WTC11 (cell line): ENCODE results near the gene SPATA19. TPM values are rescaled to one million over a fixed set of nuclear protein-coding genes. Genes with fewer than 3 reads are reported as not detected.

Source experiments
- ATAC-seq: fragments of 200-7000 bp; cut with Tn5 transposase; 2 replicates; pipeline ENCODE4 v1.10.0; 2021; ENCODE audit warnings: mild to moderate bottlenecking, moderate library complexity
- CTCF ChIA-PET: fragments of 300-600 bp; sonication (Branson Sonifier 250); formaldehyde crosslinking; loops from one replicate; lab custom pipeline; 2021; ENCODE audit warnings: antibody characterized with exemption; lab: Charles Lee
- POLR2A ChIA-PET: fragments of 350-600 bp; sonication (Branson Sonifier 250); formaldehyde crosslinking; loops from one replicate; lab custom pipeline; 2021; ENCODE audit warnings: antibody characterized with exemption; lab: Charles Lee
- DNase-seq: peaks from one replicate; pipeline ENCODE4 v3.0.0; 2021; ENCODE audit warnings: low spot score
- H3K27ac Mint-ChIP-seq: 2 replicates; pipeline ENCODE4 v1.8.0; 2021; ENCODE audit warnings: mixed read lengths
- H3K27me3 Mint-ChIP-seq: 2 replicates; pipeline ENCODE4 v1.8.0; 2021; ENCODE audit warnings: low read depth, mild to moderate bottlenecking, moderate library complexity, mixed read lengths
- H3K36me3 Mint-ChIP-seq: 2 replicates; pipeline ENCODE4 v1.8.0; 2021; ENCODE audit warnings: mixed read lengths
- H3K4me1 Mint-ChIP-seq: 2 replicates; pipeline ENCODE4 v1.8.0; 2022; ENCODE audit warnings: mixed read lengths
- H3K4me3 Mint-ChIP-seq: 2 replicates; pipeline ENCODE4 v1.8.0; 2021; ENCODE audit warnings: mild to moderate bottlenecking, moderate library complexity, mixed read lengths
- H3K9me3 Mint-ChIP-seq: 2 replicates; pipeline ENCODE4 v1.8.0; 2021; ENCODE audit warnings: mixed read lengths
- ATF1 ChIP-seq: sonication (generic); formaldehyde crosslinking; IDR thresholded peaks from 2 replicates; pipeline ENCODE4 v1.8.1; 2023; ENCODE audit warnings: mild to moderate bottlenecking, moderate library complexity, missing genetic modification reagents
- ATF2 ChIP-seq: sonication (generic); formaldehyde crosslinking; IDR thresholded peaks from 2 replicates; pipeline ENCODE4 v1.8.1; 2022; ENCODE audit warnings: low read depth, missing genetic modification reagents, borderline replicate concordance
- CREM ChIP-seq: sonication (generic); formaldehyde crosslinking; IDR thresholded peaks from 2 replicates; pipeline ENCODE4 v1.8.1; 2022; ENCODE audit warnings: mild to moderate bottlenecking, missing genetic modification reagents, moderate library complexity
- ELF4 ChIP-seq: sonication (generic); formaldehyde crosslinking; IDR thresholded peaks from 2 replicates; pipeline ENCODE4 v1.8.1; 2022; ENCODE audit warnings: low read depth, mild to moderate bottlenecking, moderate library complexity, missing genetic modification reagents
- FOXJ3 ChIP-seq: sonication (generic); formaldehyde crosslinking; IDR thresholded peaks from 2 replicates; pipeline ENCODE4 v1.9.0; 2021; ENCODE audit warnings: missing genetic modification reagents, mild to moderate bottlenecking, borderline replicate concordance
- GTF2I ChIP-seq: fragments of 250-450 bp; sonication (Bioruptor Pico); conservative IDR thresholded peaks from 2 replicates; pipeline ENCODE4 v1.4.0; 2021; ENCODE audit warnings: mild to moderate bottlenecking
- MAX ChIP-seq: sonication (generic); formaldehyde crosslinking; IDR thresholded peaks from 2 replicates; pipeline ENCODE4 v1.8.0; 2022; ENCODE audit warnings: mild to moderate bottlenecking, missing genetic modification reagents
- PREB ChIP-seq: sonication (generic); formaldehyde crosslinking; IDR thresholded peaks from 2 replicates; pipeline ENCODE4 v1.8.1; 2022; ENCODE audit warnings: mild to moderate bottlenecking, missing genetic modification reagents, moderate library complexity, borderline replicate concordance
- RORB ChIP-seq: fragments of 250-450 bp; sonication (Bioruptor Pico); IDR thresholded peaks from 2 replicates; pipeline ENCODE4 v1.9.0; 2021; ENCODE audit warnings: mild to moderate bottlenecking
- SMAD3 ChIP-seq: sonication (generic); formaldehyde crosslinking; IDR thresholded peaks from 2 replicates; pipeline ENCODE4 v1.8.0; 2022; ENCODE audit warnings: missing genetic modification reagents, mild to moderate bottlenecking, borderline replicate concordance
- TEAD1 ChIP-seq: sonication (generic); formaldehyde crosslinking; IDR thresholded peaks from 2 replicates; pipeline ENCODE4 v1.8.0; 2022; ENCODE audit warnings: mild to moderate bottlenecking, missing genetic modification reagents
- USF1 ChIP-seq: sonication (generic); formaldehyde crosslinking; IDR thresholded peaks from 2 replicates; pipeline ENCODE4 v1.8.0; 2022; ENCODE audit warnings: mild to moderate bottlenecking, missing genetic modification reagents
- USF2 ChIP-seq: sonication (generic); formaldehyde crosslinking; IDR thresholded peaks from 2 replicates; pipeline ENCODE4 v1.8.1; 2023; ENCODE audit warnings: mild to moderate bottlenecking, missing genetic modification reagents, moderate library complexity
- ZMAT4 ChIP-seq: fragments of 250-450 bp; sonication (Bioruptor Pico); IDR thresholded peaks from 2 replicates; pipeline ENCODE4 v1.9.0; 2021; ENCODE audit warnings: mild to moderate bottlenecking
- ZNF232 ChIP-seq: sonication (generic); formaldehyde crosslinking; IDR thresholded peaks from 2 replicates; pipeline ENCODE4 v1.8.0; 2022; ENCODE audit warnings: mild to moderate bottlenecking, missing genetic modification reagents
- ZNF263 ChIP-seq: sonication (generic); formaldehyde crosslinking; IDR thresholded peaks from 2 replicates; pipeline ENCODE4 v1.8.1; 2022; ENCODE audit warnings: low read depth, mild to moderate bottlenecking, moderate library complexity, missing genetic modification reagents
- ZNF281 ChIP-seq: sonication (generic); formaldehyde crosslinking; IDR thresholded peaks from 2 replicates; pipeline ENCODE4 v1.8.0; 2023; ENCODE audit warnings: mild to moderate bottlenecking, missing genetic modification reagents
- ZNF512 ChIP-seq: sonication (generic); formaldehyde crosslinking; IDR thresholded peaks from 2 replicates; pipeline ENCODE4 v1.8.1; 2022; ENCODE audit warnings: missing genetic modification reagents, borderline replicate concordance
- total RNA-seq: library from RNA; stranded (reverse); gene quantifications from 3 replicates; pipeline ENCODE4 v1.2.3, GENCODE V29; 2021

SPATA19 gene
- total RNA-seq, 1 experiment from 2014 or later, result not detected

- Mint-ChIP-seq H3K36me3 (no peaks in the 10 kb centered on the region), H3K9me3 (peaks cover 17% of the 10 kb centered on the region), H3K4me1 (no peaks in the 10 kb centered on the region), H3K27ac (no peak overlapping the region), H3K27me3 (peaks cover 5% of the 10 kb centered on the region; the same call in 1 of the 2 replicates), H3K4me3 (no peak overlapping the region)
- ChIA-PET CTCF (interaction anchor here (0.9 to 2.6 kb wide), 7 partner anchors 8 to 764 kb away, joined by 3 to 8 read pairs (median 5); no protein-coding TSS in a partner anchor), POLR2A (interaction anchor here (0.7 kb wide), 1 partner anchor 286 kb away, joined by 3 read pairs; no protein-coding TSS in a partner anchor)
- TF ChIP-seq GTF2I (CRISPR knock-in tag) (no peak), MAX (no peak), ZNF512 (CRISPR knock-in tag) (no peak), USF2 (CRISPR knock-in tag) (no peak), ZNF263 (CRISPR knock-in tag) (no peak), SMAD3 (no peak), ELF4 (CRISPR knock-in tag) (no peak), FOXJ3 (CRISPR knock-in tag) (no peak), TEAD1 (no peak), ZNF281 (CRISPR knock-in tag) (no peak), ZNF232 (CRISPR knock-in tag) (no peak), CREM (no peak), ATF2 (CRISPR knock-in tag) (no peak), ATF1 (no peak), USF1 (CRISPR knock-in tag) (no peak), ZMAT4 (CRISPR knock-in tag) (no peak), PREB (no peak), RORB (no peak)
- DNase-seq (no peak), ATAC-seq (no peak)
Measured at GRCh38 chr11:133842730-133843129, 2.6 kb downstream of the SPATA19 start.
